ENCODE measurements around the gene DENND1A.

DENND1A gene

DNA sequence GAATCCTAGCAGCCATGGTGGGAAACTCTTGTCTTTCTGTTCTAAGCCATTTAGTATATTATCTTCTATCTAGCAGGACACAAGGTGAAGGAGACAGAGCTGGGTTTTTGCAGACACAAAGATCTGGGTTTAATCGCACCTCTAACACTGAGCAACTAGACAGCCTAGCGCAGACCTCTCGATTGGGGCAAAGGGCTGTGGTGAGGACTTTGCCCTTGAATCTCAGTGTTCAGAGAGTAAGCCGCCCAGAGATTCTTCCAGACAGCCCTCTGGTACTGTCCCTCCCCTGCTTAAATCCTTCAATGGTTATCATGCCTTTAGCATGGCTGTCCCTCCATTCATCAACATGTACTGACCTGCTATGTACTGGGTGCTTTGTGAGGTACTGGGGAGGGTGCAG is 445.8 kb downstream of the DENND1A start:
- no peaks in the 10 kb centered on the region for H3K36me3 ChIP-seq (ENCODE audit: control insufficient read depth, insufficient read depth, low read length)
- H3K27ac ChIP-seq (ENCODE audit: low read length) = no peak overlapping the region
- WGBS (ENCODE audit: insufficient coverage, insufficient read length) = no CpG with 5 or more reads among the region's 4 CpGs
- H3K27me3 ChIP-seq (ENCODE audit: control insufficient read depth, insufficient read depth, low read length) = no peaks in the 10 kb centered on the region
- no peak overlapping the region for H3K4me3 ChIP-seq (ENCODE audit: low read length)
- no peaks in the 10 kb centered on the region for H3K9me3 ChIP-seq (ENCODE audit: control insufficient read depth, insufficient read depth, low read length)
- peaks cover 12% of the 10 kb centered on the region for H3K4me1 ChIP-seq (ENCODE audit: control insufficient read depth, insufficient read depth, low read length)
- DNase-seq (ENCODE audit: low read depth, low spot score) = no peak

DNA sequence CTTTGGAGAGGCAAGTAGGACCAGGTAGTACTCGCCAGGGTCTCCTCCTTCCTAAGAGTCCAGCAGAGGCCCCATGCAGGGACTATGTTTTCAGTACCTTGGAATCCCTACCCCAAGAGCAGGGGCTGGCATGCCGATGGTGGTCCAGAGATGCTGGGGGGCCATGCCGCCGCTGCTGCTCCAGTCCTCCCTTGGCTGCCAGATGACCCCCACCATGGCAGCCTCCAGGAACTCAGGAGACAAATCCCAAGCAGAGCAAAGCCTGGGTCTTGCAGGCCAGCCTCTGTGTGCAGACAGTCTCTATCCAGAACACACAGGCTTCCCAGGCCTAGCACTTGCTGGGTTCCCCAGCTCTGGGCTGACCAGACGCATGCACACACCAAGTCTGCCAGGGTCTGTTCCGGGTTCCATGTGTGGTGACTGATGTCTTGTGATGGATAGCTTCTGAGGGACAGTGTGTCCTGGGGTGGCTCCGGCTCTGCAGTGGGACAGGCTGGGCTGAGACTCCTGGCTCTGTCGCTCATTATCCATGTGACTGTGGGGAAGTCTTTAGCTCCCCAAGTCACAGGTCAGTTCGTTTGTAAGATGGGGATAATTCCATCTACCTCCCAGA is 446.6 kb downstream of the DENND1A start:
- Histone ChIP-seq H3K27ac (ENCODE audit: low read length) (no peak overlapping the region), H3K9me3 (ENCODE audit: control insufficient read depth, insufficient read depth, low read length) (no peaks in the 10 kb centered on the region), H3K27me3 (ENCODE audit: control insufficient read depth, insufficient read depth, low read length) (no peaks in the 10 kb centered on the region), H3K36me3 (ENCODE audit: control insufficient read depth, insufficient read depth, low read length) (no peaks in the 10 kb centered on the region), H3K4me1 (ENCODE audit: control insufficient read depth, insufficient read depth, low read length) (peaks cover 12% of the 10 kb centered on the region), H3K4me3 (ENCODE audit: low read length) (no peak overlapping the region)
- WGBS (ENCODE audit: insufficient coverage, insufficient read length) = no CpG with 5 or more reads among the region's 9 CpGs
- DNase-seq (ENCODE audit: low read depth, low spot score) = no peak

DNA sequence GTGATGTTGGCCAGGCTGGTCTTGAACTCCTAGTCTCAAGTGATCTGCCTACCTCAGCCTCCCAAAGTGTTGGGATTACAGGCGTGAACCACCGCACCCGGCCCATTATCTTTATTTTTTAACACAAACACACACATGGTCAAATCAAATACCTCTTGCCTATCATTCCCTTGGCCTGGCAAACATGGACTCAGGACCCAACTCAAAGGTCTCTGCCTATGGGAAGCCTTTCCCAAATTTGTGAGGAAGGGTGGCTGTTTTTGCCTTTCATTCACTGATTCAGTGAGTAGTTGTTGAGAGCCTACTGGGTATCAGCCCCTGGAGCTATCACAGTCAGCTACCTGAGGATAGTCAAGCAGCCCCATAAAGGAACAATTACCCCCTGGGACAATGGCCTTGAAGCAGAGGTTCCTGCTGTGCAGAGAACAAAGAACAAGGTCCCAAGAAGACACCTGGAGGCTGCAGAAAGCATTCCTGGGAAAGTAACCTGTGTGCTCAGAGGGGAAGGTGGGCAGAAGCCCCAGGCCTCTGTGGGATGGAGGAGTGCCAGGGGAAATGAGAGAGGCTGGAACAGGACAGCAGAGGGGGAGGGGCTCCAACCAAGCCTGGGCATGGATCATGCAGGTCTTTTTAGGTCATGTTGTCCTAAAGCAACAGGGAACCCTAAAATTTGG is 447.5 kb downstream of the DENND1A start:
- H3K4me1 ChIP-seq (ENCODE audit: control insufficient read depth, insufficient read depth, low read length) = peaks cover 12% of the 10 kb centered on the region
- H3K27ac ChIP-seq (ENCODE audit: low read length) = no peak overlapping the region
- WGBS (ENCODE audit: insufficient coverage, insufficient read length) = no CpG with 5 or more reads among the region's 3 CpGs
- no peaks in the 10 kb centered on the region for H3K27me3 ChIP-seq (ENCODE audit: control insufficient read depth, insufficient read depth, low read length)
- no peaks in the 10 kb centered on the region for H3K36me3 ChIP-seq (ENCODE audit: control insufficient read depth, insufficient read depth, low read length)
- H3K4me3 ChIP-seq (ENCODE audit: low read length) = no peak overlapping the region
- H3K9me3 ChIP-seq (ENCODE audit: control insufficient read depth, insufficient read depth, low read length) = no peaks in the 10 kb centered on the region
- peak; percentile 48 for DNase-seq (ENCODE audit: low read depth, low spot score)

DNA sequence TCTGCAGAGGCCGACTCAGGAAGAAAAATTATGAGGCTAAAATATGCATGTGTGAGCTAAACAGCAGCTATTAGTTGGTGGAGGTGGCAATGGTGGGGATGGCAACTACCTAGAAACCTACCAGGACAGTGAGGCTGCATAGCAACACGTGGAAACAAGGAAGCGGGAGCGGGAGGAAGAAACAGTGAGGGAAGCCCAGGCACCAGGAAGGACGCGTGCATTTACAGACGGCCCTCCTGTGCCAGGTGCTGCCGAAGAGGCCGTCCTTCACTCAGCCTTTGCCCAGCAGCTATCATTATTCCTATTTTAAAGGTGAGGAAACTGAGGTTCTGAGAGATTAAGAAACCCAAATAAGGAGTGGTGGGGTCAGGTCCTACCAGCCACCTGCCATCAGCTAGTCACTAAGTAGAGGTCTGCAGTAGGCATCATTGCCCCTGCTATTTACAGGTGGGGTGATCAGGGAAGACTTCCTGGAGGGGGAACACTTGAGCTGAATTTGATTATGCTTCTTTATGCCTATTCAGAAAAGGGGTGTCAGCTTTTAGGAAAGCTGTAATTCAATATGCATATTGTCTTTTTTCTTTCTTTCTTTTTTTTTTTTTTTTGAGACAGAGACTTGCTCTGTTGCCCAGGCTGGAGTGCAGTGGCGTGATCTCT is 448.6 kb downstream of the DENND1A start:
- DNase-seq (ENCODE audit: low read depth, low spot score) = no peak
- Histone ChIP-seq H3K27me3 (ENCODE audit: control insufficient read depth, insufficient read depth, low read length) (no peaks in the 10 kb centered on the region), H3K9me3 (ENCODE audit: control insufficient read depth, insufficient read depth, low read length) (no peaks in the 10 kb centered on the region), H3K27ac (ENCODE audit: low read length) (no peak overlapping the region), H3K36me3 (ENCODE audit: control insufficient read depth, insufficient read depth, low read length) (no peaks in the 10 kb centered on the region), H3K4me1 (ENCODE audit: control insufficient read depth, insufficient read depth, low read length) (peaks cover 12% of the 10 kb centered on the region), H3K4me3 (ENCODE audit: low read length) (no peak overlapping the region)
- no CpG with 5 or more reads among the region's 10 CpGs for WGBS (ENCODE audit: insufficient coverage, insufficient read length)

DNA sequence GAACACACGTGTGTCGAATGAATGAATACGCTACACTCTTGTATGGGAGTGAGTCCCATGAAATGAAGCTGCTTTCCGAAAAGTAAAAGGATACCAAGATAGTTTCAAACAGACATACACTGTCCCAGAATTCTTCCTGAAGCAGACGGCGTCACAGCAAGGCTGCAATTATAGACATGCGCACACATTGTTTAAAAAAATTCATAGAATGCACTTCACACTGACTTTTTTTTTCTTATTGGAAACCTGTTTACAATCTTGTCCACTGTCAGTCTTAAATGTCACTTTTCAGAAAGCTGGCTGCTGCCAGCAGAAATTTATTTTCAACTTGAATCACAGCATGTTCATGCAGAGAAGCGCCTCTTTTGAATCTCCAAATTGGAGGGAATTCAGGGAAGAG is 449.1 kb downstream of the DENND1A start:
- H3K9me3 ChIP-seq (ENCODE audit: control insufficient read depth, insufficient read depth, low read length) = no peaks in the 10 kb centered on the region
- peaks cover 12% of the 10 kb centered on the region for H3K4me1 ChIP-seq (ENCODE audit: control insufficient read depth, insufficient read depth, low read length)
- no peak for DNase-seq (ENCODE audit: low read depth, low spot score)
- H3K36me3 ChIP-seq (ENCODE audit: control insufficient read depth, insufficient read depth, low read length) = no peaks in the 10 kb centered on the region
- H3K4me3 ChIP-seq (ENCODE audit: low read length) = no peak overlapping the region
- H3K27ac ChIP-seq (ENCODE audit: low read length) = no peak overlapping the region
- WGBS (ENCODE audit: insufficient coverage, insufficient read length) = no CpG with 5 or more reads among the region's 8 CpGs
- H3K27me3 ChIP-seq (ENCODE audit: control insufficient read depth, insufficient read depth, low read length) = no peaks in the 10 kb centered on the region

DNA sequence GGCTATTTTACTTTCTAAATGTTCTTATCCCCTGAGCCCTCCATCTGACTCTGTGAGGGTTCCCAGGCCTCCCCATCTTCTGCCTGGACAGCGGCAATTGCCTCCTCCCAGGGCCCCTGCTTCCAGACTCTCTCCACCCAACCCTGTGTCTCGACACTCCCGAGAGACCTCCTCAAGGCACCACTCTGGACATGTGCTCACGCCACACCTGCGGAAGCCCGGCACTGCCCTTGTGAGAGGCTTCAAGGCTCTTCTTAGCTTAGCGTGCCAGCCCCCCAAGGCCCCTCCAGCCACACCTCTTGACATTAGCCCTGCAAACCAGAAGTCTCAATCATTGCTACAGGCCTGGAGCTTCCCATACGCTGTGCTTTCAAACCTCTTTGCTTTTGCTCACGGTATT is 449.8 kb downstream of the DENND1A start:
- Histone ChIP-seq H3K9me3 (ENCODE audit: control insufficient read depth, insufficient read depth, low read length) (no peaks in the 10 kb centered on the region), H3K27ac (ENCODE audit: low read length) (no peak overlapping the region), H3K4me1 (ENCODE audit: control insufficient read depth, insufficient read depth, low read length) (peaks cover 12% of the 10 kb centered on the region), H3K36me3 (ENCODE audit: control insufficient read depth, insufficient read depth, low read length) (no peaks in the 10 kb centered on the region), H3K27me3 (ENCODE audit: control insufficient read depth, insufficient read depth, low read length) (no peaks in the 10 kb centered on the region), H3K4me3 (ENCODE audit: low read length) (no peak overlapping the region)
- no CpG with 5 or more reads among the region's 9 CpGs for WGBS (ENCODE audit: insufficient coverage, insufficient read length)
- DNase-seq (ENCODE audit: low read depth, low spot score) = no peak

DNA sequence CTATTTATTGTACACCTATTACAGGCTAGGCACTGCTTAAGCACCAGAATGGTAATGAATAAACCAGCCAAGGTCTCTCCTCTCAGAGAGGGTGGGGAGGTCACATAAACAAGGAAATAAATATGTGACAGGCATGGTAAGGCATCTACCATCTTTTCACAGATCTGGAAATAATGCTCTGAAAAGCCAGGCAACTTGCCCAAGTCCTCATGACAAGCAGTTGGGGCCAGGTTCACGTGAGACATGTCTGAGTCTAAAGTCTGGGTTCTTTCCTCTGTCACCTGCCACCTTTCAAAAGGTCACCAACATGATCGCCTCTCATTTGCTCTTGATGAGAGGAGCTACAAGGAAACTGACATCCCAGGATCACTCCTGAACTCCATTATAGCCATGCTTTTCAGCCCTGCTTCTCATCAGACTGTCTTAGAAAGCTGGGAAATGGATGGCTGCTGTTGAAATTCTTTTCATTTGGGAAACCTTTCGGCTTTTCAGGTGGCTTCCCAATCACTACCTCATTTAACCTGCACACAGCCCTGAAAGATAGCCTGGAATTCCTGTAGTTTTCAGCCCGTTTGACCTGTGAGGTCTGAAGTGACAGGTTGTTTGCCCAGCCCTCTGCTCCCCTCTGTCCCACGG is 450.8 kb downstream of the DENND1A start:
- H3K4me3 ChIP-seq (ENCODE audit: low read length) = no peak overlapping the region
- peaks cover 10% of the 10 kb centered on the region for H3K4me1 ChIP-seq (ENCODE audit: control insufficient read depth, insufficient read depth, low read length)
- no peaks in the 10 kb centered on the region for H3K36me3 ChIP-seq (ENCODE audit: control insufficient read depth, insufficient read depth, low read length)
- no CpG with 5 or more reads among the region's 5 CpGs for WGBS (ENCODE audit: insufficient coverage, insufficient read length)
- no peak for DNase-seq (ENCODE audit: low read depth, low spot score)
- no peaks in the 10 kb centered on the region for H3K9me3 ChIP-seq (ENCODE audit: control insufficient read depth, insufficient read depth, low read length)
- no peak overlapping the region for H3K27ac ChIP-seq (ENCODE audit: low read length)
- no peaks in the 10 kb centered on the region for H3K27me3 ChIP-seq (ENCODE audit: control insufficient read depth, insufficient read depth, low read length)

DNA sequence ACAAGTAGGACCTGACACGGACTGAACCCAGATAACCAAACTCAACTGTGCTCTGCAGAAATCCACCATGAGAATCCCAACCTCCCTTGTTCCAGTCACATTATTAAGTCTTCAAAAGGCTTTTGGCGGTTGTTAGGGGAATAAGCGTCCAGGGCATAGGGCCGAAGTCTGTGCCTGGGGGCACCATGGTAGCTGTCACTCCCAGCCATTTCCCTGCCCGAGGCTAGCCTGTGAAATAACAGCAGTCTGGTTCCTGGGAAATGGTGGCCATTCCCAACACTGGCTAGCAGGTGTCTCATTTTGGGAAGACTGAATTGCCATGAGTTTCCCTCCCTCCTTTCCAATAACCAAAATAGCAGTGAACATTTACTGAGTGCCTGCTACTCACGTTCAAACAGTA is 451.8 kb downstream of the DENND1A start:
- H3K4me1 ChIP-seq (ENCODE audit: control insufficient read depth, insufficient read depth, low read length) = peaks cover 9% of the 10 kb centered on the region
- no peak overlapping the region for H3K4me3 ChIP-seq (ENCODE audit: low read length)
- WGBS (ENCODE audit: insufficient coverage, insufficient read length) = no CpG with 5 or more reads among the region's 6 CpGs
- H3K27ac ChIP-seq (ENCODE audit: low read length) = no peak overlapping the region
- DNase-seq (ENCODE audit: low read depth, low spot score) = no peak
- H3K36me3 ChIP-seq (ENCODE audit: control insufficient read depth, insufficient read depth, low read length) = no peaks in the 10 kb centered on the region
- H3K9me3 ChIP-seq (ENCODE audit: control insufficient read depth, insufficient read depth, low read length) = no peaks in the 10 kb centered on the region
- no peaks in the 10 kb centered on the region for H3K27me3 ChIP-seq (ENCODE audit: control insufficient read depth, insufficient read depth, low read length)

DNA sequence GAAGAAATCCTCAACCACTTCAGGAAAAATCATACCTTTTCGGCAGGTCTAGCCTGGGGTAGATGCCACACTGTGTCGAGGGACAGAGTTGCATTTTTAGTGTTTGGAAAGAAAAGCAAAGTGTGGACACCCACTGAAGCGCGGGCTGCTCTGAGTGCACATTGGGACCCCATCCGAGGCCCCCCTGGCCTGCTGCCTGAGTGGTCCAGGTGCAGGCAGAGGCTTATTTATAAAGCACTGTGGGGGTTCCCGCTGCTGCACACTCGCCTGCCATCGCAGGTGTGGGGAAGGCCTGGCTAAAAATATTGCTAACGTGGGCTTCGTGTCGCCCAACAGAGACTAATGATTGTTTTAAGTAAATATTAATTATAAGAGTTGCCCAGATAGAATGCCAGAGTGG is 454.5 kb downstream of the DENND1A start:
- DNase-seq (ENCODE audit: low read depth, low spot score) = no peak
- H3K27me3 ChIP-seq (ENCODE audit: control insufficient read depth, insufficient read depth, low read length) = no peaks in the 10 kb centered on the region
- H3K9me3 ChIP-seq (ENCODE audit: control insufficient read depth, insufficient read depth, low read length) = no peaks in the 10 kb centered on the region
- peaks cover 2% of the 10 kb centered on the region; the same call in 1 of the 2 replicates for H3K4me1 ChIP-seq (ENCODE audit: control insufficient read depth, insufficient read depth, low read length)
- H3K4me3 ChIP-seq (ENCODE audit: low read length) = no peak overlapping the region
- no peaks in the 10 kb centered on the region for H3K36me3 ChIP-seq (ENCODE audit: control insufficient read depth, insufficient read depth, low read length)
- no peak overlapping the region for H3K27ac ChIP-seq (ENCODE audit: low read length)
- WGBS (ENCODE audit: insufficient coverage, insufficient read length) = no CpG with 5 or more reads among the region's 11 CpGs

DNA sequence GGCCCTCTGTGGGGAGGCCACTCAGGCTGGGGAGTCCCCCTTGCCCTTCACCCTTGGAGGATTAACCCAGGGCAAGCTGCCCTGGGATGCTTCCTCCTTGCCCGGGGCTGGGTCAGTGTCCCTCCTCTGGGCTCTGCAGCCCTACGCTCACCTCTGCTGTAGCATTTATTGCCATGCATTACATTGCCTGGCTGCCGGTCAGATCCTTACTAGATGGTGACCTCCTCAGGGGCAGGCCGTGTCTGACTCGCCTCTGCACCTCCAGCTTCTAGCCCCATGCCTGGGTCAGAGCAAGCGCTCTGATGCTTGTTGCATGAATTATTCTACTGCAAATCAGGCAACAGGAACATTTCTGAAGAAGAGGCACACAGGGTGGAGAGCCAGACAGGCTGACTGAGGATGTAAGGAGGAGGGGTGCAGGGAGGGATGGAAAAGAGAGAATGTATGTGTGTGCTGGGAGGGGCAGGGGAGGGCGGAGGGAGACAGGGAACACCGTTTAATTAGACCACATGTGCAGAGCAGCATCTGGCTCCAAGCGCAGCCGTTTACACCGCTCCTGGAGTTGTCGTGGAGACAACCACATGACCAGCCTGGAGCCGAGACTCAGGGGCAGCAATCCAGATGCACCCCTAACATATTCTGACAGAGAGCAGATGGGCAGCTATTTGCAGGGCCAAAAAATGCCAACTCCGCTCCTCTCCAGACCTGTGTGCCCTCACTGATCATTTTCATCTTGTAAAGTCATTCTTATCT is 456.9 kb downstream of the DENND1A start:
- H3K27ac ChIP-seq (ENCODE audit: low read length) = no peak overlapping the region
- no peaks in the 10 kb centered on the region for H3K9me3 ChIP-seq (ENCODE audit: control insufficient read depth, insufficient read depth, low read length)
- DNase-seq (ENCODE audit: low read depth, low spot score) = no peak
- H3K4me1 ChIP-seq (ENCODE audit: control insufficient read depth, insufficient read depth, low read length) = peaks cover 2% of the 10 kb centered on the region; the same call in 1 of the 2 replicates
- no peak overlapping the region for H3K4me3 ChIP-seq (ENCODE audit: low read length)
- H3K36me3 ChIP-seq (ENCODE audit: control insufficient read depth, insufficient read depth, low read length) = no peaks in the 10 kb centered on the region
- H3K27me3 ChIP-seq (ENCODE audit: control insufficient read depth, insufficient read depth, low read length) = no peaks in the 10 kb centered on the region
- no CpG with 5 or more reads among the region's 14 CpGs for WGBS (ENCODE audit: insufficient coverage, insufficient read length)

Data from iPS DF 6.9 (cell line).